ENCODE measurements around the gene SLC23A2. TPM values are rescaled to one million over a fixed set of nuclear protein-coding genes. Genes with fewer than 3 reads are reported as not detected.

SLC23A2 gene
- total RNA-seq, 1 experiment from 2014 or later: 16.3 TPM

DNA sequence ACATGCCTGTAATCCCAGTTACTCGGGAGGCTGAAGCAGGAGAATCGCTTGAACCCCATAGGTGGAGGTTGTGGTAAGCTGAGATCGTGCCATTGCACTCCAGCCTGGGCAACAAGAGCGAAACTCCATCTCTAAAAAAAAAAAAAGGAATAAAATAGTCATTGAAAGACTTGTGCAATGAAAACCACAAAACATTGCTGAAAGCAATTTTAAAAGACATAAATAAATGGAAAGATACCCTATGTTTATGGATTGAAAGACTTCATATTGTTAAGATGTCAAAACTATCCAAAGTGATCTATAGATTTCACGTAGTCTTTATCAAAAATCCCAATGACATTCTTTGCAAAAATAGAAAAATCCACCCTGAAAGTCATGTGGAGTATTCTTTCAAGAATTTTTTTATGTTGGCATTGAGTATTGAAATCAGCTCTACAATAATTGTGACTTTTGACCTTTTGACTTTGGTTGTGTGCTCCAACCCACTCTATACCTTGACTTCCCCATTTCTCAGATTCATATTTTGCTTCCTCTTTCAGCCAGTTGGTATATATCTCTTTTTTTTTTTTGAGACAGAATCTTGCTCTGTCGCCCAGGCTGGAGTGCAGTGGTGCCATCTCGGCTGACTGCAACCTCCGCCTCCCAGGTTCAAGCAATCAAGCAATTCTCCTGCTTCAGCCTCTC, 45.5 kb upstream of the SLC23A2 start:
- no peaks in the 10 kb centered on the region for H3K4me1 ChIP-seq (ENCODE audit: control insufficient read depth in 1 of 2, insufficient read depth in 2 of 2, low read length in 2 of 2)
- H3K79me2 ChIP-seq (ENCODE audit: insufficient read depth, low read length): no peaks in the 10 kb centered on the region
- ChIA-PET POLR2A (no interaction called here), RAD21 (ENCODE audit: low non-redundant PET in 1 of 2, low total read pairs in 2 of 2, uncharacterized antibody in 2 of 2, unreplicated experiment in 2 of 2) (no interaction called here), CTCF (no interaction called here)
- no peak for TF ChIP-seq SRF (IDR thresholded peaks at IDR 0.05; ENCODE audit: low read depth)
- no peak for TF ChIP-seq SP1 (IDR thresholded peaks at IDR 0.05; ENCODE audit: low read depth)
- no peak for TF ChIP-seq CEBPB (IDR thresholded peaks at IDR 0.05; ENCODE audit: low read depth)
- no peak for TF ChIP-seq EGR1 (IDR thresholded peaks at IDR 0.05; ENCODE audit: low read depth)
- TF ChIP-seq JUND (IDR thresholded peaks at IDR 0.05): no peak
- intact Hi-C loops (cut with micrococcal nuclease): no loop called here
- no peaks in the 10 kb centered on the region for H3K27me3 ChIP-seq (ENCODE audit: insufficient read depth, low read length)
- no TSS peak for BruUV-seq (replicated peaks)
- no peak for DNase-seq (ENCODE audit: low read depth, low spot score)
- H3K4me3 ChIP-seq (replicated peaks in 1 of 2; ENCODE audit: low read depth in 1 of 2, low read length in 2 of 2): no peak overlapping the region
- H3K27ac ChIP-seq (ENCODE audit: low read depth, low read length): no peak overlapping the region
- H2AFZ ChIP-seq (ENCODE audit: low read depth, low read length, poor library complexity, severe bottlenecking): no peak overlapping the region
- no peak overlapping the region for H3K9ac ChIP-seq (ENCODE audit: low read length)
- H3K36me3 ChIP-seq (ENCODE audit: control insufficient read depth in 1 of 2, insufficient read depth in 2 of 2, low read length in 2 of 2): no peaks in the 10 kb centered on the region
- H3K4me2 ChIP-seq (ENCODE audit: low read length): no peak overlapping the region
- H4K20me1 ChIP-seq (ENCODE audit: insufficient read depth): no peaks in the 10 kb centered on the region
- H3K9me3 ChIP-seq (ENCODE audit: control insufficient read depth in 1 of 2, insufficient read depth in 1 of 2, low read depth in 1 of 2, low read length in 2 of 2): no peaks in the 10 kb centered on the region
- ATAC-seq: no peak
- no peaks in the 10 kb centered on the region for H3K9me2 ChIP-seq (ENCODE audit: insufficient read depth)

GRCh38 chr20:5045906-5046305, 44.6 kb upstream of the SLC23A2 start:
- H2AFZ ChIP-seq (ENCODE audit: low read depth, low read length, poor library complexity, severe bottlenecking): no peak overlapping the region
- no TSS peak for BruUV-seq (replicated peaks)
- H3K9ac ChIP-seq (ENCODE audit: low read length): no peak overlapping the region
- ChIA-PET RAD21 (ENCODE audit: low non-redundant PET in 1 of 2, low total read pairs in 2 of 2, uncharacterized antibody in 2 of 2, unreplicated experiment in 2 of 2) (no interaction called here), POLR2A (no interaction called here), CTCF (no interaction called here)
- DNase-seq (ENCODE audit: low read depth, low spot score) (no peak), ATAC-seq (no peak)
- no peaks in the 10 kb centered on the region for H3K27me3 ChIP-seq (ENCODE audit: insufficient read depth, low read length)
- intact Hi-C loops (cut with micrococcal nuclease): no loop called here
- TF ChIP-seq JUND (IDR thresholded peaks at IDR 0.05): no peak
- no peak for TF ChIP-seq FOSL1 (IDR thresholded peaks at IDR 0.05; ENCODE audit: low read depth)
- no peak for TF ChIP-seq SIN3A (IDR thresholded peaks at IDR 0.05; ENCODE audit: low read depth)
- no peak for TF ChIP-seq POLR2AphosphoS5 (IDR thresholded peaks at IDR 0.05; ENCODE audit: low read depth, low read length)
- no peak overlapping the region for H3K27ac ChIP-seq (ENCODE audit: low read depth, low read length)
- H3K4me1 ChIP-seq (ENCODE audit: control insufficient read depth in 1 of 2, insufficient read depth in 2 of 2, low read length in 2 of 2): no peaks in the 10 kb centered on the region
- no peaks in the 10 kb centered on the region for H3K9me2 ChIP-seq (ENCODE audit: insufficient read depth)
- no peak overlapping the region for H3K4me3 ChIP-seq (replicated peaks in 1 of 2; ENCODE audit: low read depth in 1 of 2, low read length in 2 of 2)
- H3K79me2 ChIP-seq (ENCODE audit: insufficient read depth, low read length): no peaks in the 10 kb centered on the region
- H4K20me1 ChIP-seq (ENCODE audit: insufficient read depth): no peaks in the 10 kb centered on the region
- H3K36me3 ChIP-seq (ENCODE audit: control insufficient read depth in 1 of 2, insufficient read depth in 2 of 2, low read length in 2 of 2): no peaks in the 10 kb centered on the region
- H3K9me3 ChIP-seq (ENCODE audit: control insufficient read depth in 1 of 2, insufficient read depth in 1 of 2, low read depth in 1 of 2, low read length in 2 of 2): no peaks in the 10 kb centered on the region
- H3K4me2 ChIP-seq (ENCODE audit: low read length): no peak overlapping the region
